Caco-2 (cell line): ENCODE measurements around the gene SRGAP3. TPM values are rescaled to one million over a fixed set of nuclear protein-coding genes. Genes with fewer than 3 reads are reported as not detected.

Source experiments
- BruUV-seq: library from RNA; stranded (reverse); fragments of 400-500 nt; replicated peaks from 2 replicates; lab custom pipeline; 2021; lab: Mats Ljungman, UMichigan
- CTCF ChIA-PET: fragments of 300-600 bp; sonication (Branson Sonifier 250); formaldehyde crosslinking; loops from one replicate; lab custom pipeline; 2022; ENCODE audit warnings: antibody characterized with exemption; lab: Charles Lee
- POLR2A ChIA-PET: fragments of 300-600 bp; sonication (Branson Sonifier 250); formaldehyde crosslinking; loops from one replicate; lab custom pipeline; 2022; ENCODE audit warnings: antibody characterized with exemption; lab: Charles Lee
- DNase-seq, 2 experiments: peaks; one replicate each; pipeline versions ENCODE4 v3.0.0 to v3.0.0-alpha.2; 2020 to 2022
- H3K27me3 ChIP-seq: replicated peaks from 2 replicates; pipeline ENCODE4 v1.6.0; 2011; ENCODE audit warnings: low read length; ENCODE audit not compliant: control insufficient read depth, insufficient read depth
- H3K36me3 ChIP-seq: 2 replicates; pipeline ENCODE4 v1.5.1; 2011; ENCODE audit warnings: low read length; ENCODE audit not compliant: control insufficient read depth, insufficient read depth
- H3K4me1 ChIP-seq: fragments of 250-450 bp; sonication (Bioruptor Pico); 2 replicates; pipeline ENCODE4 v1.5.1; 2020; ENCODE audit warnings: mild to moderate bottlenecking
- H3K4me3 ChIP-seq: 2 replicates; pipeline ENCODE4 v1.5.1; 2011; ENCODE audit warnings: low read depth, mild to moderate bottlenecking, control low read depth, low read length
- H3K9me3 ChIP-seq: fragments of 250-450 bp; sonication (Bioruptor Pico); 2 replicates; pipeline ENCODE4 v1.5.1; 2020; ENCODE audit warnings: mild to moderate bottlenecking, moderate library complexity
- H3K27ac Mint-ChIP-seq: one replicate; pipeline ENCODE4 v1.8.0; 2022; ENCODE audit warnings: mixed read lengths; ENCODE audit not compliant: unreplicated experiment
- H3K27me3 Mint-ChIP-seq: one replicate; pipeline ENCODE4 v1.8.0; 2022; ENCODE audit warnings: mixed read lengths; ENCODE audit not compliant: insufficient read depth, unreplicated experiment
- H3K36me3 Mint-ChIP-seq: one replicate; pipeline ENCODE4 v1.8.0; 2022; ENCODE audit warnings: mild to moderate bottlenecking, mixed read lengths; ENCODE audit not compliant: insufficient read depth, unreplicated experiment
- H3K4me1 Mint-ChIP-seq: one replicate; pipeline ENCODE4 v1.8.0; 2022; ENCODE audit warnings: low read depth, mixed read lengths; ENCODE audit not compliant: unreplicated experiment
- H3K4me3 Mint-ChIP-seq: one replicate; pipeline ENCODE4 v1.8.0; 2022; ENCODE audit warnings: mild to moderate bottlenecking, moderate library complexity, mixed read lengths; ENCODE audit not compliant: unreplicated experiment
- H3K9me3 Mint-ChIP-seq: one replicate; pipeline ENCODE4 v1.8.0; 2022; ENCODE audit warnings: mixed read lengths; ENCODE audit not compliant: unreplicated experiment
- intact Hi-C: fragments of 100-400 bp; cut with micrococcal nuclease; formaldehyde crosslinking; loops from one replicate; pipeline ENCODE4 v1.10.0; 2022; ENCODE audit not compliant: unreplicated experiment
- total RNA-seq: library from RNA; stranded (reverse); gene quantifications from 2 replicates; pipeline ENCODE4 v1.2.3, GENCODE V29; 2022
- TF ChIP-seq, protein P1 (sequence below), 2 experiments: fragments of 200-600 bp in 1 of 2; IDR thresholded peaks; 1 replicate in 1 of 2; 2 replicates in 1 of 2; pipeline versions ENCODE4 v1.5.1 to v1.8.0; 2011 to 2022; ENCODE audit warnings: antibody characterized with exemption in 1 of 2, control low read depth in 1 of 2, inconsistent platforms in 1 of 2, low read depth in 1 of 2, low read length in 1 of 2, mild to moderate bottlenecking in 1 of 2, moderate library complexity in 1 of 2; ENCODE audit not compliant: insufficient read depth in 1 of 2, severe bottlenecking in 1 of 2, unreplicated experiment in 1 of 2

The SRGAP3 gene
- total RNA-seq, 1 experiment from 2014 or later: 1.3 TPM

DNA sequence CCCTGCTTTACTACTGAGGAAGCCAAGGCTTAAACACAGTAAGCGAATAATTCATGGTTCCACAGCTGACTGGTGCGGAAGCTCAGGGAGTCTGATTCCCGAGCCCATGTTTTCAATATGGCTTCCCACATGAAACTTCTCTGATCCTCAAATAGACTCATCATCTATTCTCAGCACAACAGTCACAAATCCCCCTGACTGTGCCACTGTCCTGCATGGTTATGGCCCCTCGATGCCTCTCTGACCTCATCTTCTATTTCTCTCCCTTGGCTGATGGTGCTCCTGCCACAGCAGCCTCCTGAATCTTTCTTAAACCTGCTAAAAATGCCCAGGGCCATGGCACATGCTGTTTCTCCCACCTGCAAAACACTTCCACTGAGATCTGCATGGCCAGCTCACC, 43.2 kb downstream of the SRGAP3 start:
- TF ChIP-seq, protein P1, sequence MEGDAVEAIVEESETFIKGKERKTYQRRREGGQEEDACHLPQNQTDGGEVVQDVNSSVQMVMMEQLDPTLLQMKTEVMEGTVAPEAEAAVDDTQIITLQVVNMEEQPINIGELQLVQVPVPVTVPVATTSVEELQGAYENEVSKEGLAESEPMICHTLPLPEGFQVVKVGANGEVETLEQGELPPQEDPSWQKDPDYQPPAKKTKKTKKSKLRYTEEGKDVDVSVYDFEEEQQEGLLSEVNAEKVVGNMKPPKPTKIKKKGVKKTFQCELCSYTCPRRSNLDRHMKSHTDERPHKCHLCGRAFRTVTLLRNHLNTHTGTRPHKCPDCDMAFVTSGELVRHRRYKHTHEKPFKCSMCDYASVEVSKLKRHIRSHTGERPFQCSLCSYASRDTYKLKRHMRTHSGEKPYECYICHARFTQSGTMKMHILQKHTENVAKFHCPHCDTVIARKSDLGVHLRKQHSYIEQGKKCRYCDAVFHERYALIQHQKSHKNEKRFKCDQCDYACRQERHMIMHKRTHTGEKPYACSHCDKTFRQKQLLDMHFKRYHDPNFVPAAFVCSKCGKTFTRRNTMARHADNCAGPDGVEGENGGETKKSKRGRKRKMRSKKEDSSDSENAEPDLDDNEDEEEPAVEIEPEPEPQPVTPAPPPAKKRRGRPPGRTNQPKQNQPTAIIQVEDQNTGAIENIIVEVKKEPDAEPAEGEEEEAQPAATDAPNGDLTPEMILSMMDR (IDR thresholded peaks at IDR 0.05; ENCODE audit: insufficient read depth in 1 of 2, low read depth in 1 of 2, low read length in 1 of 2, severe bottlenecking in 1 of 2, unreplicated experiment in 1 of 2): no peak
- H3K27ac Mint-ChIP-seq: no peak overlapping the region
- DNase-seq: no peak
- H3K9me3 Mint-ChIP-seq: no peaks in the 10 kb centered on the region
- intact Hi-C loops: no loop called here
- POLR2A ChIA-PET: no interaction called here
- CTCF ChIA-PET: no interaction called here
- no peaks in the 10 kb centered on the region for H3K36me3 Mint-ChIP-seq
- Histone ChIP-seq H3K4me1 (peaks cover 13% of the 10 kb centered on the region), H3K27me3 (no peaks in the 10 kb centered on the region), H3K9me3 (no peaks in the 10 kb centered on the region), H3K4me3 (no peak overlapping the region), H3K36me3 (no peaks in the 10 kb centered on the region)
- no peaks in the 10 kb centered on the region for H3K27me3 Mint-ChIP-seq
- no peak overlapping the region for H3K4me3 Mint-ChIP-seq
- no TSS peak for BruUV-seq
- no peaks in the 10 kb centered on the region for H3K4me1 Mint-ChIP-seq

DNA sequence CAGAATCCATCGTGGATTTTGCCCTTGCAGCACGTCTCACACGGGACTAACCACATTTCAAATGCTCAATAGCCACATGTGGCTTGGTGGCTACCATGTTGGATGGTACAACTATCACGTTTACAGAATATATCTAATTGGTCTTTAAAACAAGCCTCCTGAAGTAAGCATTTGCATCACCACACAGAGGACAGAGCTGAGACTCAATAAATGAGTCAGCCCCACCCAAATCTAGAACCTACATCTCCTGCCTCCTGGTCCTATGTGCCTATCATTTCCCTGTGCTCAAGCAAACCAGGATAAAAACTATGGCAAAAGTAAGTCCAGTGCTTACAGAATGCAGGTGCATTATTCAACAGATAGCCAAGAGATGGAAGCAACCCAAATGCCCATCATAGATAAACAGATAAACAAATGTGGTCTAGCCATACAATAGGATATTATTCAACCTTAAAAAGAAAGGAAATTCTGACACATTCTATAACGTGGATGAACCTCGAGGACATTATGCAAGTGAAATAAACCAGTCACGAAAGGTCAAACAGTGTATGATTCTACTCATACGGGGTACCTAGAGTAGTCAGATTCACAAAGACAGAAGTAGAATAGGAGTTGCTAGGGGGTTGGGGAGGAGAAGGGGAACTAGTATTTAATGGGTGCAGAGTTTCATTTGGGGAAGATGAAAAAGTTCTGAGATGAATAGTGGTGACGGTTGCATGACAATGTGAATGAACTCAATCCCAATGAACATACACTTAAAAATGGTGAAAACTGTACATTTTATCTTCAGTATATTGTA, 43.9 kb downstream of the SRGAP3 start:
- Mint-ChIP-seq H3K27me3 (no peaks in the 10 kb centered on the region), H3K4me1 (no peaks in the 10 kb centered on the region), H3K27ac (no peak overlapping the region), H3K4me3 (no peak overlapping the region), H3K36me3 (no peaks in the 10 kb centered on the region), H3K9me3 (no peaks in the 10 kb centered on the region)
- no peak overlapping the region for H3K4me3 ChIP-seq
- H3K4me1 ChIP-seq: peaks cover 13% of the 10 kb centered on the region
- H3K27me3 ChIP-seq: no peaks in the 10 kb centered on the region
- DNase-seq: no peak
- POLR2A ChIA-PET: no interaction called here
- no TSS peak for BruUV-seq
- H3K9me3 ChIP-seq: no peaks in the 10 kb centered on the region
- CTCF ChIA-PET: no interaction called here
- intact Hi-C loops: no loop called here
- no peaks in the 10 kb centered on the region for H3K36me3 ChIP-seq
- TF ChIP-seq, protein P1 (IDR thresholded peaks at IDR 0.05; ENCODE audit: insufficient read depth in 1 of 2, low read depth in 1 of 2, low read length in 1 of 2, severe bottlenecking in 1 of 2, unreplicated experiment in 1 of 2): no peak

DNA sequence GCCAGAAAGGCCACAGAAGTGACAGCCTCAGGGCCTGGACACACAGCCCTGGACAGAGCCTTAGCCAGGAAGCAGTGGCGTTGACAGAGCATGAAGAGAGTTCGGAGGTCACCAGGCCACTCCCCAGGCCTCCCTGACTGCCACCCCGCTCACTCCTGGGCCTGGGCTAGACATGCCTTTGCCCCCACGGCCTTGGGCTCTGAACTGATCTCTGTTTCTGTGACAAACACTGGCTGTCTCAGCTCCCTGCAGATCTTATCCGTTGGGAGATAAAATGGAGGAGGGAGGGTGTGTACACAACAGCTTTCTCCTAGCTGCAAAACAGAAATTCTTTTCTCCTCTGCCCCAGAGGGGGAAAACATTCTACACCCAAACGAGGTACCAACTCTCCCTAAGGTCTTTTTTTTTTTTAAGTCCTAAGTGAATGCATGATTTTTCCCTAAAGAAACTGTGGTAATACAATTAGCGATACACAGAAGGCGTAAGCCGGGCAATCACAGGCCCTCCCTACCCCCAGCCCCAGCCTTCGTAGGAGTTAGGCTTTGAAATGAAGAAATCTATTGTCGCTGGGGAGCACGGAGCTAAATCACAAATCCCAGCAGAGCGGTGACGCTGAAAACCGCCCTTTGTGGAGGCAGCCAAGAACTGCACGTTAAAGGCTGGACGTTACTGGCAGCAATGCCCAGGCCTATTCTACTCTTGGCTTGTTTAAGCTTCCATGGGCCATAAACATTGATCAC, 45.0 kb downstream of the SRGAP3 start:
- H3K27me3 Mint-ChIP-seq: no peaks in the 10 kb centered on the region
- Histone ChIP-seq H3K36me3 (no peaks in the 10 kb centered on the region), H3K27me3 (no peaks in the 10 kb centered on the region), H3K4me1 (peaks cover 13% of the 10 kb centered on the region), H3K4me3 (no peak overlapping the region), H3K9me3 (no peaks in the 10 kb centered on the region)
- no peaks in the 10 kb centered on the region for H3K36me3 Mint-ChIP-seq
- TF ChIP-seq, protein P1 (IDR thresholded peaks at IDR 0.05; ENCODE audit: insufficient read depth in 1 of 2, low read depth in 1 of 2, low read length in 1 of 2, severe bottlenecking in 1 of 2, unreplicated experiment in 1 of 2): no peak
- H3K27ac Mint-ChIP-seq: peak overlapping the region; percentile 27
- no peak overlapping the region for H3K4me3 Mint-ChIP-seq
- H3K9me3 Mint-ChIP-seq: no peaks in the 10 kb centered on the region
- no peaks in the 10 kb centered on the region for H3K4me1 Mint-ChIP-seq
- ChIA-PET CTCF (no interaction called here), POLR2A (no interaction called here)
- BruUV-seq: no TSS peak
- DNase-seq: peak; percentile 42 to 70
- intact Hi-C loops: no loop called here
